Activated B cell treated with CpG ODN at 0.5 μM for 24 hours (primary cell): ENCODE measurements around the gene HAGH. TPM values are rescaled to one million over a fixed set of nuclear protein-coding genes. Genes with fewer than 3 reads are reported as not detected.
"Not testable (repeated sequence)": the region's sequence is repeated elsewhere in the genome, so short reads cannot be mapped to it uniquely, and the experiment has no call there.

Source experiments
- ATAC-seq: fragments of 200-7000 bp; cut with Tn5 transposase; one replicate; pipeline ENCODE4 v1.10.0; 2021; ENCODE audit warnings: low read depth, mild to moderate bottlenecking, moderate library complexity
- CTCF ChIA-PET: fragments of 350-600 bp; sonication (Branson Sonifier 250); formaldehyde crosslinking; loops from one replicate; lab custom pipeline; 2021; ENCODE audit warnings: antibody characterized with exemption; lab: Charles Lee
- POLR2A ChIA-PET: fragments of 350-600 bp; sonication (Branson Sonifier 250); formaldehyde crosslinking; loops from one replicate; lab custom pipeline; 2021; ENCODE audit warnings: antibody characterized with exemption; lab: Charles Lee
- DNase-seq: peaks from one replicate; pipeline ENCODE4 v3.0.0; 2022
- H3K27ac Mint-ChIP-seq: one replicate; pipeline ENCODE4 v1.8.0; 2020; ENCODE audit warnings: mixed read lengths
- H3K27me3 Mint-ChIP-seq: one replicate; pipeline ENCODE4 v1.8.0; 2021; ENCODE audit warnings: mixed read lengths
- H3K36me3 Mint-ChIP-seq: one replicate; pipeline ENCODE4 v1.8.0; 2021; ENCODE audit warnings: low read depth, mixed read lengths
- H3K4me1 Mint-ChIP-seq: one replicate; pipeline ENCODE4 v1.8.0; 2021; ENCODE audit warnings: mixed read lengths
- H3K4me3 Mint-ChIP-seq: one replicate; pipeline ENCODE4 v1.8.0; 2020; ENCODE audit warnings: mild to moderate bottlenecking, mixed read lengths
- H3K9me3 Mint-ChIP-seq: one replicate; pipeline ENCODE4 v1.8.0; 2020; ENCODE audit warnings: mixed read lengths
- CTCF ChIP-seq: fragments of 200-600 bp; IDR thresholded peaks from one replicate; pipeline ENCODE4 v1.8.0; 2022; ENCODE audit warnings: antibody characterized with exemption, mild to moderate bottlenecking
- intact Hi-C: fragments of 100-400 bp; cut with micrococcal nuclease; formaldehyde crosslinking; loops from one replicate; pipeline ENCODE4 v1.15.1; 2024
- total RNA-seq: library from RNA; stranded (reverse); gene quantifications from 2 replicates; pipeline ENCODE4 v1.2.3, GENCODE V29; 2022

The HAGH gene
- total RNA-seq, 1 donor from 2014 or later, result 19.5 TPM

DNA sequence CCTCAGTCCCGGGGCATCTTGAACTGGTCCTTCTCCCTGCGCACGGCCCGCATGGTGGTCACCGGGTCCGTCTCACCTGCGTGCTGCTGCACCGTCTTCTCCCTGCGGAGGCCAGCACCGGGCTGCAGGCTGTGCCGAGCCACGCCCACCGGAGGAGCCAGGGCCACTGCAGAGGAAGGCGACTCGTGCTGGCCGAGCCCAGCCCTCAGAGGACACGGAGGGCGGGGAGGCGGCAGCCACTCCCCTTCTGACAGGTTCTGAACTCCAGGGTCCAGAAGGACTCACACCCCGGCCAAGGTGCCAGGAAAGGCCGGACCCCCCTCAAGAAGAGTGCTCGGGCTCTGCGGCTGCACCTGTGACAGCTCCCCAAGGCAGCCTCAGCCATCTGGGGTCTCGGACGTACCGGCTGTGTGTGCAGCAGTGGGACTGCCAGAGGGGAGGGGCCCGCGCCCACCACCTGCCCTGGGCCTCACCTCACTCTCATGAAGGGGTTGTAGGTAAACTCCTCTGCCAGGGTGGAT lies 17.3 kb downstream of the HAGH start:
- peaks cover 38% of the 10 kb centered on the region for H3K36me3 Mint-ChIP-seq
- no peak for DNase-seq

DNA sequence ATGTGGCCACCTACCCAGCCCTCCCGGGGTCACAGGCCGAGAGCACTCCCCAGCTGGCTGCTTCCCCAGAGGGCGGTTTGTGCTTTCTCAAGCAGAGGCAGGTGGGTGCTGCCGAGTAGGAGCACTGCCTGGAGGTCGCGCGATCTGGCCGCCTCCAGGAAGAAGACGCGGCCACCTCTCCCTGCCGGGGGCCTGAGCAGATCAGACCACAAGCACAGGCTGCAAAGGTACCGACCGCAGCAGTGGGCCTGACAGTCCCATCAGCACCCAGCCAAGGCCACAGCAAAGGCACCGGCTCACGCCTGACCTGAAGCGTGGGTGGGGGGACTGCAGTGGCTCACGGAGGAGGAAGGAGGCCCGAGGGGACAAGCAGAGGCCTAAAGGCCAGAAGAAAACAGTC lies 17.9 kb downstream of the HAGH start:
- Mint-ChIP-seq H3K36me3 (peaks cover 34% of the 10 kb centered on the region), H3K9me3 (no peaks in the 10 kb centered on the region), H3K27me3 (no peaks in the 10 kb centered on the region), H3K4me1 (no peaks in the 10 kb centered on the region), H3K27ac (no peak overlapping the region), H3K4me3 (no peak overlapping the region)
- ChIA-PET CTCF (no interaction called here), POLR2A (interaction anchor here (0.5 kb wide), 1 partner anchor 26 kb away, joined by 3 read pairs; no protein-coding TSS in a partner anchor)
- ATAC-seq (no peak), DNase-seq (no peak)
- no peak for TF ChIP-seq CTCF
- intact Hi-C loops, result no loop called here

More for the DNA sequence above, 17.3 kb downstream of the HAGH start:
- POLR2A ChIA-PET, result no interaction called here
- Mint-ChIP-seq H3K4me3 (no peak overlapping the region), H3K9me3 (no peaks in the 10 kb centered on the region), H3K27ac (no peak overlapping the region), H3K4me1 (no peaks in the 10 kb centered on the region), H3K27me3 (no peaks in the 10 kb centered on the region)
- CTCF ChIA-PET, result no interaction called here
- no peak for ATAC-seq
- intact Hi-C loops, result no loop called here
- TF ChIP-seq CTCF, result no peak

GRCh38 chr16:1807626-1808025 lies 19.0 kb downstream of the HAGH start:
- Mint-ChIP-seq H3K9me3 (no peaks in the 10 kb centered on the region), H3K4me3 (no peak overlapping the region), H3K27ac (no peak overlapping the region), H3K36me3 (peaks cover 26% of the 10 kb centered on the region), H3K27me3 (no peaks in the 10 kb centered on the region), H3K4me1 (no peaks in the 10 kb centered on the region)
- POLR2A ChIA-PET, result no interaction called here
- intact Hi-C loops, result no loop called here
- DNase-seq (no peak), ATAC-seq (no peak)
- TF ChIP-seq CTCF, result no peak
- CTCF ChIA-PET, result no interaction called here

DNA sequence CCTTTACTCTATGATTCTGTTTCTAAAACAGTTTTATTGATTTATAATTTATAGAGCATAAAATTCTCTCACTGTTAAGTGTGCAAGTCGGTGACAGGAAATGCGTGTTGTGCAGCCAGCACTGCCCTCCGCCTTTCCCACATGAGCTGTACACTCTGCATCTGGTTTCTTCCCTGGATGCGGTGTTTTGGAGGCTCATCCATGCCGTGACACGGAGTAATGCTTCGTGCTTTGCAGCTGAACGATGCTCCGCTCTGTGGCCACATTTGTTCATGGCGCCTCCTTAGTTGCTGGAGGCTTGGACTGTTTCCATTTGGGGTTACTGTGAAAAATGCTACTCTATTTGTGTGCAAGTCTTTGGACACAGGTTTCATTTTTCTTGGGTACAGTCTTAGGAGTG lies 25.9 kb downstream of the HAGH start:
- intact Hi-C loops, result no loop called here
- POLR2A ChIA-PET, result no interaction called here

DNA sequence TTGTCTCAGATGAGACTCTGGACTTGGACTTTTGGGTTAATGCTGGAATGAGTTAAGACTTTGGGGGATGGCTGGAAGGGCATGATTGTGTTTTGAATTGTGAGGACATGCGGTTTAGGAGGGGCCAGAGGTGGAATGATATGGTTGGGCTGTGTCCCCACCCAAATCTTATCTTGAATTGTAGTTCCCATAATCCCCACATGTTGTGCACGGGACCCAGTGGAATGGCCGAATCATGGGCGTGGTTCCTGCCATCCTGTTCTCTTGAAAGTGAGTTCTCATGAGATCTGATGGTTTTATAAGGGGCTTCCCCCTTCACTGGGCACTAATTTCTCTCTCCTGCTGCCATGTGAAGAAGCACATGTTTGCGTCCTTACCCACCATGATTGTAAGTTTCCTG lies 27.4 kb downstream of the HAGH start:
- H3K9me3 Mint-ChIP-seq, DNase-seq: not testable (repeated sequence)

More for the DNA sequence above, 25.9 kb downstream of the HAGH start:
- H3K27ac Mint-ChIP-seq, result no peak overlapping the region
- TF ChIP-seq CTCF, result no peak
- peaks cover 6% of the 10 kb centered on the region for H3K9me3 Mint-ChIP-seq
- H3K36me3 Mint-ChIP-seq, result peaks cover 7% of the 10 kb centered on the region
- no peak overlapping the region for H3K4me3 Mint-ChIP-seq
- DNase-seq (no peak), ATAC-seq (no peak)
- no peaks in the 10 kb centered on the region for H3K27me3 Mint-ChIP-seq
- CTCF ChIA-PET, result no interaction called here
- H3K4me1 Mint-ChIP-seq, result no peaks in the 10 kb centered on the region

More for the DNA sequence above, 27.4 kb downstream of the HAGH start:
- H3K4me3 Mint-ChIP-seq, ATAC-seq, POLR2A ChIA-PET, H3K27me3 Mint-ChIP-seq, intact Hi-C loops, H3K4me1 Mint-ChIP-seq, H3K36me3 Mint-ChIP-seq, CTCF ChIA-PET, H3K27ac Mint-ChIP-seq: not testable (repeated sequence)
